Measurements from ENCODE around the gene C7. TPM values are rescaled to one million over a fixed set of nuclear protein-coding genes. Genes with fewer than 3 reads are reported as not detected.

The C7 gene
- total and polyA plus RNA-seq, 11 donors, result 69.5 to 346 (median 89.2) TPM

- Histone ChIP-seq H3K27ac (peak overlapping the region; percentile 23 to 69 (median 50)), H3K4me1 (peaks cover 0 to 20% (median 9%) of the 10 kb centered on the region in 12 donors), H3K36me3 (no peaks in the 10 kb centered on the region), H3K4me3 (no peak overlapping the region), H3K9me3 (peaks cover 0 to 6% (median 0%) of the 10 kb centered on the region in 12 donors), H3K27me3 (no peaks in the 10 kb centered on the region)
- TF ChIP-seq CTCF (IDR thresholded peaks at IDR 0.05) (peak; percentile 75 to 97 (median 94)), POLR2A (IDR thresholded peaks at IDR 0.05) (no peak)
- 19 to 27% (median 24%) methylated on average over 7 of the region's 7 CpGs for WGBS, 4 donors
- DNase-seq (peak in 4 of 5 donors; percentile 63 to 67 (median 66)), ATAC-seq (peak; percentile 93 to 96 (median 95))
- intact Hi-C loops (cut with DNase I), result loop anchor here (2.0 to 10.0 kb wide), 14 partner anchors 58 to 940 kb away; partner anchors contain the start of gene PLCXD3 (in 4 of the 10)
Observed at GRCh38 chr5:40904205-40904993, 4.9 kb upstream of the C7 start.

GRCh38 chr5:40904994-40905306 lies 4.3 kb upstream of the C7 start:
- H3K36me3 ChIP-seq, result no peaks in the 10 kb centered on the region
- no peaks in the 10 kb centered on the region for H3K27me3 ChIP-seq
- peaks cover 0 to 25% (median 11%) of the 10 kb centered on the region in 12 donors for H3K4me1 ChIP-seq
- DNase-seq (no peak), ATAC-seq (peak in 1 of 4 donors; percentile 12)
- no peak overlapping the region for H3K4me3 ChIP-seq
- intact Hi-C loops (cut with DNase I), result loop anchor here (2.0 to 10.0 kb wide), 19 partner anchors 57 to 940 kb away; partner anchors contain the start of gene PLCXD3 (in 5 of the 10)
- peaks cover 0 to under 1% (median 0%) of the 10 kb centered on the region in 12 donors for H3K9me3 ChIP-seq
- peak overlapping the region; percentile 11 to 69 (median 50) for H3K27ac ChIP-seq
- TF ChIP-seq POLR2A (IDR thresholded peaks at IDR 0.05) (no peak), CTCF (IDR thresholded peaks at IDR 0.05) (peak in 1 of 12 donors; percentile 11)
- 16 to 24% (median 21%) methylated on average over 2 of the region's 2 CpGs for WGBS, 4 donors

GRCh38 chr5:40906351-40906751 lies 2.9 kb upstream of the C7 start:
- Histone ChIP-seq H3K9me3 (no peaks in the 10 kb centered on the region), H3K27ac (no peak overlapping the region), H3K36me3 (no peaks in the 10 kb centered on the region), H3K27me3 (no peaks in the 10 kb centered on the region), H3K4me1 (peaks cover 0 to 33% (median 14%) of the 10 kb centered on the region in 12 donors), H3K4me3 (no peak overlapping the region)
- DNase-seq (no peak), ATAC-seq (no peak)
- intact Hi-C loops (cut with DNase I), result loop anchor here in 9 of 10 donors (5.0 to 10.0 kb wide), 16 partner anchors 211 to 938 kb away; partner anchors contain the start of gene PLCXD3 (in 5 of the 9)
- TF ChIP-seq POLR2A (IDR thresholded peaks at IDR 0.05), result no peak
- TF ChIP-seq CTCF (IDR thresholded peaks at IDR 0.05), result no peak
- 92 to 95% (median 93%) methylated on average over 1 of the region's 1 CpG for WGBS, 4 donors

- no peak for TF ChIP-seq POLR2A (IDR thresholded peaks at IDR 0.05)
- no peak for TF ChIP-seq CTCF (IDR thresholded peaks at IDR 0.05)
- peak overlapping the region; percentile 1 to 56 (median 40) for H3K4me3 ChIP-seq
- peak overlapping the region in 11 of 12 donors; percentile 18 to 77 (median 56) for H3K27ac ChIP-seq
Observed at GRCh38 chr5:40909723-40910122, 426 bp downstream of the C7 start.

More at GRCh38 chr5:40909723-40910122, 426 bp downstream of the C7 start:
- intact Hi-C loops (cut with DNase I), result loop anchor here (5.0 to 10.0 kb wide), 18 partner anchors 75 to 935 kb away; partner anchors contain the start of gene PLCXD3 (in 5 of the 10)
- H3K4me1 ChIP-seq, result peaks cover 0 to 30% (median 9%) of the 10 kb centered on the region in 12 donors
- no peaks in the 10 kb centered on the region for H3K9me3 ChIP-seq
- DNase-seq (no peak), ATAC-seq (no peak)
- H3K27me3 ChIP-seq, result no peaks in the 10 kb centered on the region
- H3K36me3 ChIP-seq, result no peaks in the 10 kb centered on the region
- WGBS, 4 donors, result 46 to 66% (median 56%) methylated on average over 2 of the region's 2 CpGs
